NB4 (cell line): ENCODE results near the gene SLC25A47.
"Not testable (repeated sequence)": the region's sequence is repeated elsewhere in the genome, so short reads cannot be mapped to it uniquely, and the experiment has no call there.

Experiments
- DNase-seq: peaks from one replicate; pipeline ENCODE4 v3.0.0; 2010; ENCODE audit warnings: low read depth
- H3K4me3 ChIP-seq: one replicate; pipeline ENCODE4 v1.5.1; 2011; ENCODE audit warnings: mild to moderate bottlenecking, low read depth, low read length, moderate library complexity
- CTCF ChIP-seq: IDR thresholded peaks from one replicate; pipeline ENCODE4 v1.5.1; 2012; ENCODE audit warnings: low read depth, low read length
- MYC ChIP-seq: IDR thresholded peaks from 2 replicates; pipeline ENCODE4 v1.6.1; 2011; ENCODE audit warnings: low read depth, low read length
- POLR2A ChIP-seq: IDR thresholded peaks from 2 replicates; pipeline ENCODE4 v1.6.1; 2011; ENCODE audit warnings: mild to moderate bottlenecking; ENCODE audit not compliant: insufficient read length; ENCODE audit errors: extremely low read depth
- TF ChIP-seq, protein P1 (sequence below): IDR thresholded peaks from 2 replicates; pipeline ENCODE4 v1.6.1; 2011; ENCODE audit warnings: low read depth, low read length

SLC25A47 gene

GRCh38 chr14:100285021-100285912 is 37.9 kb upstream of the SLC25A47 start:
- TF ChIP-seq, protein P1, sequence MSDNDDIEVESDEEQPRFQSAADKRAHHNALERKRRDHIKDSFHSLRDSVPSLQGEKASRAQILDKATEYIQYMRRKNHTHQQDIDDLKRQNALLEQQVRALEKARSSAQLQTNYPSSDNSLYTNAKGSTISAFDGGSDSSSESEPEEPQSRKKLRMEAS: peak; percentile 66
- TF ChIP-seq CTCF (peak; percentile 53), POLR2A (peak; percentile 63), MYC (peak; percentile 44)
- H3K4me3 ChIP-seq: peak overlapping the region; percentile 42
- peak; percentile 71 for DNase-seq

GRCh38 chr14:100285913-100286400 is 37.2 kb upstream of the SLC25A47 start:
- DNase-seq: no peak
- no peak overlapping the region for H3K4me3 ChIP-seq
- TF ChIP-seq POLR2A: no peak
- TF ChIP-seq CTCF: no peak
- TF ChIP-seq, protein P1: no peak
- TF ChIP-seq MYC: no peak

DNA sequence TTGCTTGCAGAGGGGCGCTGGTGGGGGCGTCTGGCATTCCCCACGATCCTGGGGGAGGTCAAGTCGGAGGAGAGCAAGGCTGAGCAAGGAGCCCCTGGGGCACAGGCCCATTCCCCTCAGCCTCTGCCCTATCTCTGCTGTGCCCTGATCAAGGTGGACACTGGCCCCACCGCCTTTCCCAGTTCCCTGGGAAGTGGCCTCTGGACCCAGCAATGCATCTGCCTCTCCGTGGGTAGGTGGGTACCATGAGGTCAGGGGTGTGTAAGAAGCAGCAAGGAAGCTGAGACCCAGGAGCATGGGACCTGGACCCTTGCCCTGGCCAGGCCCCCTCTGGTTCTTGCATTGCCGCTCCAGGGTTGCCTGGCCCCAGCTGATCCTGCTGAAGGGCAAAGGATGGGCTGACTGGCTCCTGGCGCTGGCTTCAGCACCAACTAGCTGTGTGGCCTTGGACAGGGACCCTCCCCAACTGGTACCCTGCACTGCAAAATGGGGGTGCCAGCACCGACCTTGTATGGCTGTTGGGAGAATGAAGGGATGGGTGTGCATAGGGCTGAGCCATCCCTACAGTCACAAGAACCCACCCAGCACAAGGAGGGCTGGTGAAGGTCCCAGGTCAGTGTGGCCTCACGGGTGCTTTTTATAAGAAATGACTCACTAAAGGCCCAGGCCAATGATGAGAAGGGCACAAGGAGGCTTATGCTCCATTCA is 36.5 kb upstream of the SLC25A47 start:
- no peak overlapping the region for H3K4me3 ChIP-seq
- no peak for DNase-seq
- TF ChIP-seq POLR2A (no peak), CTCF (no peak), MYC (no peak)
- TF ChIP-seq, protein P1: no peak

- TF ChIP-seq, protein P1: no peak
- TF ChIP-seq MYC: no peak
- no peak for TF ChIP-seq CTCF
- TF ChIP-seq POLR2A: no peak
- H3K4me3 ChIP-seq: no peak overlapping the region
- DNase-seq: no peak
Measured at GRCh38 chr14:100287202-100287997, 35.7 kb upstream of the SLC25A47 start.

GRCh38 chr14:100287998-100288295 is 35.2 kb upstream of the SLC25A47 start:
- not testable (repeated sequence) for DNase-seq, H3K4me3 ChIP-seq
